Melanocyte of skin (primary cell): ENCODE data around the gene USP17L19. TPM values are rescaled to one million over a fixed set of nuclear protein-coding genes. Genes with fewer than 3 reads are reported as not detected.

Source experiments
- total RNA-seq, 2 donors: library from RNA; depleted of rRNA; stranded (reverse); fragments of >200 nt; gene quantifications; 2 replicates each; pipeline ENCODE4 v1.2.3, GENCODE V29; 2012

The USP17L19 gene
- not detected for total RNA-seq

GRCh38 chr4:9253078-9253477, at the start of gene USP17L19:
Gene USP17L19 (plus strand): TSS chr4:9253378. CDS start chr4:9253378, 0 bp downstream.

GRCh38 chr4:9210357-9210756, 42.8 kb upstream of the USP17L19 start, which contains the start of gene USP17L10:
Gene USP17L10 (plus strand): TSS chr4:9210657. CDS start chr4:9210657, 0 bp downstream.

GRCh38 chr4:9215105-9215504, 38.1 kb upstream of the USP17L19 start, which contains the start of gene USP17L11:
Gene USP17L11 (plus strand): TSS chr4:9215405. CDS start chr4:9215405, 0 bp downstream.

GRCh38 chr4:9219852-9220251, 33.3 kb upstream of the USP17L19 start, which contains the start of gene USP17L12:
Gene USP17L12 (plus strand): TSS chr4:9220152. CDS start chr4:9220152, 0 bp downstream.

GRCh38 chr4:9224596-9224995, 28.6 kb upstream of the USP17L19 start, which contains the start of gene USP17L13:
Gene USP17L13 (plus strand): TSS chr4:9224896. CDS start chr4:9224896, 0 bp downstream.

GRCh38 chr4:9234085-9234484, 19.1 kb upstream of the USP17L19 start, which contains the start of gene USP17L15:
Gene USP17L15 (plus strand): TSS chr4:9234385. CDS start chr4:9234385, 0 bp downstream.

GRCh38 chr4:9243579-9243978, 9.6 kb upstream of the USP17L19 start, which contains the start of gene USP17L17:
Gene USP17L17 (plus strand): TSS chr4:9243879. CDS start chr4:9243879, 0 bp downstream.

GRCh38 chr4:9247953-9248680, 5.1 kb upstream of the USP17L19 start, which contains the start of gene USP17L18:
Gene USP17L18 (plus strand): TSS chr4:9248630. CDS start chr4:9248630, 0 bp downstream.

GRCh38 chr4:9257824-9258223, 4.6 kb downstream of the USP17L19 start, which contains the start of gene USP17L20:
Gene USP17L20 (plus strand): TSS chr4:9258124. CDS start chr4:9258124, 0 bp downstream.

GRCh38 chr4:9262572-9262971, 9.4 kb downstream of the USP17L19 start, which contains the start of gene USP17L21:
Gene USP17L21 (plus strand): TSS chr4:9262872. CDS start chr4:9262872, 0 bp downstream.

GRCh38 chr4:9267319-9267718, 14.1 kb downstream of the USP17L19 start, which contains the start of gene USP17L22:
Gene USP17L22 (plus strand): TSS chr4:9267619. CDS start chr4:9267619, 0 bp downstream.

Other genes starting within 250 kb of the USP17L19 start
- not detected for gene FAM90A26, start 83.0 kb upstream of the USP17L19 start, total RNA-seq
- not detected for gene USP17L10, start 42.7 kb upstream of the USP17L19 start, total RNA-seq
- gene USP17L11, start 38.0 kb upstream of the USP17L19 start, total RNA-seq = not detected
- not detected for gene USP17L12, start 33.2 kb upstream of the USP17L19 start, total RNA-seq
- not detected for gene USP17L13, start 28.5 kb upstream of the USP17L19 start, total RNA-seq
- not detected for gene USP17L15, start 19.0 kb upstream of the USP17L19 start, total RNA-seq
- not detected for gene USP17L17, start 9.5 kb upstream of the USP17L19 start, total RNA-seq
- not detected for gene USP17L18, start 4.7 kb upstream of the USP17L19 start, total RNA-seq
- gene USP17L20, start 4.7 kb downstream of the USP17L19 start, total RNA-seq = not detected
- gene USP17L21, start 9.5 kb downstream of the USP17L19 start, total RNA-seq = not detected
- gene USP17L22, start 14.2 kb downstream of the USP17L19 start, total RNA-seq = not detected
- not detected for gene USP17L24, start 71.8 kb downstream of the USP17L19 start, total RNA-seq
- gene USP17L25, start 76.5 kb downstream of the USP17L19 start, total RNA-seq = not detected
- not detected for gene USP17L26, start 81.3 kb downstream of the USP17L19 start, total RNA-seq
- not detected for gene USP17L5, start 86.0 kb downstream of the USP17L19 start, total RNA-seq
- gene USP17L27, start 90.8 kb downstream of the USP17L19 start, total RNA-seq = not detected
- gene USP17L28, start 95.5 kb downstream of the USP17L19 start, total RNA-seq = not detected
- gene USP17L29, start 100.3 kb downstream of the USP17L19 start, total RNA-seq = not detected
- gene USP17L30, start 109.8 kb downstream of the USP17L19 start, total RNA-seq = not detected
- not detected for gene DEFB131A, start 191.0 kb downstream of the USP17L19 start, total RNA-seq